ENCODE data around the gene FMO5.
A peak's percentile ranks its signal among the peaks of the same experiment; 100 is the strongest.

The FMO5 gene, protein sequence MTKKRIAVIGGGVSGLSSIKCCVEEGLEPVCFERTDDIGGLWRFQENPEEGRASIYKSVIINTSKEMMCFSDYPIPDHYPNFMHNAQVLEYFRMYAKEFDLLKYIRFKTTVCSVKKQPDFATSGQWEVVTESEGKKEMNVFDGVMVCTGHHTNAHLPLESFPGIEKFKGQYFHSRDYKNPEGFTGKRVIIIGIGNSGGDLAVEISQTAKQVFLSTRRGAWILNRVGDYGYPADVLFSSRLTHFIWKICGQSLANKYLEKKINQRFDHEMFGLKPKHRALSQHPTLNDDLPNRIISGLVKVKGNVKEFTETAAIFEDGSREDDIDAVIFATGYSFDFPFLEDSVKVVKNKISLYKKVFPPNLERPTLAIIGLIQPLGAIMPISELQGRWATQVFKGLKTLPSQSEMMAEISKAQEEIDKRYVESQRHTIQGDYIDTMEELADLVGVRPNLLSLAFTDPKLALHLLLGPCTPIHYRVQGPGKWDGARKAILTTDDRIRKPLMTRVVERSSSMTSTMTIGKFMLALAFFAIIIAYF

GRCh38 chr1:147225193-147225730 lies at the start of gene FMO5:
Gene FMO5, minus strand, starts transcription at chr1:147225339. Its CDS starts 310 bp downstream, at chr1:147225029.
- peak in 3 of 4 experiments; percentile 7 to 30 (median 10) for DNase-seq (ENCODE audit: low read depth in 4 of 4, low spot score in 1 of 4)

GRCh38 chr1:147273409-147274336 lies 48.5 kb upstream of the FMO5 start:
- DNase-seq (ENCODE audit: low read depth in 4 of 4, low spot score in 1 of 4) = no peak

DNA sequence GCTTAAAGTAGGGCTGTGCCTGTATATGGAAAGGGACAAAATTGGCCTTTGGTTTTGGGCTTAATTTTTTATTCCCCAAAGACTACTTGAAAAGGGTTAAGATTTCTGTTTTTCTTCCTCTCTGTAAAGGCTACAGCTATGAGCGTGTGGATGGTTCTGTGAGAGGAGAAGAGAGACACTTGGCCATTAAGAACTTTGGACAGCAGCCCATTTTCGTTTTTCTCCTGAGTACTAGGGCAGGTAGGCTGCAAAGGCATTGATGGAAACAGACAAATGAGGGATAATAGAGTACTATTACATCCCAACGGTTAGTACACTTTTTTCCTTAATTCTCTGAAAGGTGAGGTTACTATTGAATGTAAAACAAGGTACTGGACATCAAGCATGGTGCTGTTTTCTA lies 46.9 kb upstream of the FMO5 start:
- no peak for DNase-seq (ENCODE audit: low read depth in 4 of 4, low spot score in 1 of 4)

DNA sequence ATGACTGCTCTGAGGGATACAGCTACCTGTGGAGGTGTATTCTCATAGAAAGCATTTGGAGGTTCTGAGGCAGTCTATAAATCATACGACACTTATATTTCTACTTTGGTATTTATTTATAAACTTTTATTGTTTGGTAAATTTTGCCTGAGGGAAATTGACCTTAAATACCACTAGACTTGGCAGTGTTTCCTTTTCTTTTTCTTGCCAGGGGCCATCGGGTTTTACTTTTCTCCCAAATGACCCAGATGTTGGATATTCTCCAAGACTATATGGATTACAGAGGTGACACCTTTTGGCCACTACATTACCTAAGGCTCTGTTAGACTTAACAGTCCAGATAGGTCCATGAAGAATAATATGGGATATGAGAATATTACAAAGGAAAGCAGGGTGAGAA lies 45.6 kb upstream of the FMO5 start:
- DNase-seq (ENCODE audit: low read depth in 4 of 4, low spot score in 1 of 4) = no peak

DNA sequence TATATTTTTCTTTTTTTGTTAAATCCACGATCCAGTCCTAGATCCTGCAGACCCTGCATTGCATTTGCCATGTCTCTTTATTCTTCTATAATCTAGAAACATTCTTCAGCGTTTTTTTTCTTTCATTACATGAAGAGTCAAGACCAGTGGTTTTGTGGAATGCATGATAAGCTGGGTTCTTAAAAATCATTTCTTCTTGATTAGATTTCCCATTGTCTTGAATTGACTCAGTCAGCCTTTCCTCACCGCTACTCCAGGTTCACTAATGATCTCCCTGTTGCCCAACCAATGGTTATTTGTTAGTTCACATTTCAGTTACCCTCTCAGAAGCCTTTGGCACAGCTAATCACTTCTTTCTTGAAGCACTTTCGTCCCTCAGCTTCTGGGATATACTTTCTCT lies 42.6 kb upstream of the FMO5 start:
- DNase-seq (ENCODE audit: low read depth in 4 of 4, low spot score in 1 of 4) = no peak

DNA sequence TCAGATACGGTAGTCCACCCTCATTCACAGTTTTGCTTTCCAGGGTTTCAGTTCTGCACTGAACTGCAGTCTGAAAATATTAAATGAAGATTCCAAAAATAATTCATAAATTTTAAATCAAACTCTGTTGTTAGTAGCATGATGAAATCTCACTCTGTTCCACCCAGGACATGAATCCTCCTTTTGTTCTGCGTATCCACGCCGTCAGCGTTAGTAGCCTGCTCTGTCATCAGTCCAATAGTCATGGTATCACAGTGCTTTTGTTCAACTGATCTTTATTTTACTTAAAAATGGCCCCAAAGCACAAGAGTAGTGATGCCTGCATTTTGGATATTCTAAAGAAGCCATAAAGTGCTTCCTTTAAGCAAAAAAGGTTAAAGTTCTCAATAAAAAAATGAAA lies 41.2 kb upstream of the FMO5 start:
- no peak for DNase-seq (ENCODE audit: low read depth in 4 of 4, low spot score in 1 of 4)

- DNase-seq (ENCODE audit: low read depth in 4 of 4, low spot score in 1 of 4) = no peak
Measured at GRCh38 chr1:147264158-147264768, 39.1 kb upstream of the FMO5 start.

DNA sequence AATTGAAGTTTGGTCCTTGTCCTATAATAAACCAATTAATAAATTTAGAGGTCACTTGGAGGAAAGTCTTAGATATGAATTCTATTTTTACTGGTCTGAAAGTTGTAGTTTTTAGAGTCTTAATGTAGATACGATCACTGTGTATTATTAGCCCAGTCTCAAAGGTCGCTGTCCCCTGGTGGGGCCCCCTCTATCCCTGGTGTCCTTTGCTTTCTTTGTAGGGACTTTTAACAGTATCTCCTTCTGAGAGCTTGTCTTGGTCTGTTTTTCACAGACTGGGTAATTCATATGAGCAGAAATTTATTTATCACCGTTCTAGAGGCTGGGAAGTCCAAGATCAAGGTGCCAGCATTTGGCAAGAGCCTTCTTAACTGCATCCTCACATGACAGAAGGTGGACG lies 35.8 kb upstream of the FMO5 start:
- no peak for DNase-seq (ENCODE audit: low read depth in 4 of 4, low spot score in 1 of 4)

DNA sequence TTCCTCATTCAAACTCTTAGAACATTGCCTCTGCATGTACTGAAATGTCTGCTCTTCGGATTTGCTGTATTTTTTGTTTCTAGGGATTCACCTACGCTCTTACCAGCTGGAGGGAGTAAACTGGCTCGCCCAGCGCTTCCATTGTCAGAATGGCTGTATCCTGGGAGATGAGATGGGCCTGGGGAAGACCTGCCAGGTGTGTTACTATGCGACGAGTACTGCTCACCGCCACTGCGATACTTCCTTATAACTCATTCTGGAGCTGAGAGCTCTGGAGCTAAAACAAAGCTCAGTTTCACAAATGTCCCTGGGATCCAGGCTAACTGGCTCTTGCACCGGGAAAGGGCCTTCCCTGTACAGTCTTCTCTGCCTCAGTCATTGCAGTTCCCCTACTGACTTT lies 27.4 kb upstream of the FMO5 start:
- DNase-seq (ENCODE audit: low read depth in 4 of 4, low spot score in 1 of 4) = no peak

DNA sequence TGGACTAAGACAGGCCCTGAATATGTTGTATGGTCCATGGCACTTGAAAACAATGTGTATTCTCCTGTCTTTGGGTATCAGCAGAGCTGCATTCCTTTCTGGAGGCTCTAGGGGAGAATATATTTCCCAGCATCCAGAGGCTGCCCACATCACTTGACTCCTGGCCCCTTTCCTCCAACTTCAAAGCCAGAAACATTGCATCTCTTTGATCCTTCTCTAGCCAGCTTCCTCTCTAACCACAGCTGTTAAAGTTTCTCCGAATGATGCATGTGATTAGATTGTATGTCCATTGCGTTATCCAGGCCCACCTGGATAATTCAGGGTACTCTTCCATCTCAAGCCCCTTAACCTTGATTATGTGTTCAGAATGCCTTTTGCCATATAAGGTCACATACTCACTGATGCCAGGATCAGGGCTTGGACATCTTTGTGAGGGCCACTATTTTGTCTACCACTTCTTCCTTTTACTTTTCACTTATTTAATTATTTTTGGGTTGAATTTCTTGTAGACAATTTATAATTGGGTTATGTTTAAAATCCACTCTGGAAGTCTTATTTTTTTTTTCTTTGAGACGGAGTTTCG lies 22.6 kb upstream of the FMO5 start:
- no peak for DNase-seq (ENCODE audit: low read depth in 4 of 4, low spot score in 1 of 4)

GRCh38 chr1:147246910-147247655 lies 21.9 kb upstream of the FMO5 start:
- no peak for DNase-seq (ENCODE audit: low read depth in 4 of 4, low spot score in 1 of 4)

GRCh38 chr1:147246044-147246690 lies 21.0 kb upstream of the FMO5 start:
- DNase-seq (ENCODE audit: low read depth in 4 of 4, low spot score in 1 of 4) = no peak

- DNase-seq (ENCODE audit: low read depth in 4 of 4, low spot score in 1 of 4) = no peak
Measured at GRCh38 chr1:147245586-147246021, 20.5 kb upstream of the FMO5 start.

- no peak for DNase-seq (ENCODE audit: low read depth in 4 of 4, low spot score in 1 of 4)
Measured at GRCh38 chr1:147245129-147245528, 20.0 kb upstream of the FMO5 start.

GRCh38 chr1:147243841-147244240 lies 18.7 kb upstream of the FMO5 start:
- no peak for DNase-seq (ENCODE audit: low read depth in 4 of 4, low spot score in 1 of 4)

DNA sequence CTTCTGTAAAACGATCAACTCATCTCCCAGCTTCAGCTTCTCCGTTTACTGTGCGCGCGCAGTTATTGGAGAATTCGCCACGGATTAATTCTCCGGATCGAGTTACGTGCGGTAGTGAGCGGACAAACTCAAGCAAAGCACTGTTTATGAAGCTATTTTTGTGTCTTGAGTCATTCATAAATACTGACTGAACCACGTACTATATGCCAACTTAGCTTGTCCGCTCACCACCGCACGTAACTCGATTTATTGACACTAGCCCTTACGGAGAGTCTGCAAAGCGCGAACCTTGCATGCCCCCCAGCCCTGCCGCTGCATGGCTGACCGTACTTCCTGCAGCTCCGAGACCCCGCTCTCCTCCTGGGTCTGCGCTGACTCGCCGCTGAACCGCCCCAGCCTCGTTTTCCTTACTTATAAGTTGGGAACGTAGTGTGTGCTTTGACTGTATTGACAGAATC lies 18.1 kb upstream of the FMO5 start:
- DNase-seq (ENCODE audit: low read depth in 4 of 4, low spot score in 1 of 4) = peak in 1 of 4 experiments; percentile 1

DNA sequence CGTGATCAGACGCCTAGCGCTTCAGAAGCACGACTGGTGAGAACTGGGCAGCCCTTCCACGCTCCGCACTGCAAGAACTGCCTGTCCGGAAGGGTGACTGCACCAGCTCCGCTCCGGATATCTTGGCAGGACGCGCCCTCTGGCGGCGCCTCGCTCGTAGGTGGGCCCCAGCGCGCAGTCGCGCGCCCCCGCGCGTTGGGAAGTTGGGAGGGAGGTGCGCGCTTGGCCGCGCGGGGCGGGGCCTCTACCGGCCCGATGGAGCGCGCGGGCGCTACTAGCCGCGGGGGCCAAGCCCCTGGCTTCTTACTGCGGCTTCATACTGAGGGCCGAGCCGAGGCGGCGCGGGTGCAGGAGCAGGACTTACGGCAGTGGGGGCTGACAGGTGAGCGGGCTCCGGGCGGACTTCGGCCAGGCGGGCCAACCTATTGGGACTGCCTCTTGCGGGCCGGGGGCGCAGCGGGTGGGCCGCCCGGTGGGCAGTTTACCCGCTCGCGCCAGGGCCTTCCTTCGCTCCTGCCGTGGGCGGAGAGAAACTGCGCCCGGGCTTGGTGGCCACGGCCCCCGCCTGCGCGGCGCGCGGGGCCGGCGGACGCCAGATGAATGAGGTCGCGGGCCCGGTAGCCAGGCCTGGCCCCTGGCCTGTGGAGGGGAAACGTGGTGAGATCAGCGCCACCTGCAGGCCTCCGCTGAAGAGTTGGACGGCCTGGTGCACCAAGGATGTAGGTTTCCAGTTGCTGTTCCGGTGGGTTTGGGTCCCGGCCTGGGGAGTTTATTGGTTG lies 17.5 kb upstream of the FMO5 start, which contains the start of gene CHD1L:
Gene CHD1L (plus strand): TSS at position 236 of the 779 bp plus-strand sequence. CDS start 20 bp downstream, at position 256.
- peak; percentile 78 to 89 (median 86) for DNase-seq (ENCODE audit: low read depth in 4 of 4, low spot score in 1 of 4)

DNA sequence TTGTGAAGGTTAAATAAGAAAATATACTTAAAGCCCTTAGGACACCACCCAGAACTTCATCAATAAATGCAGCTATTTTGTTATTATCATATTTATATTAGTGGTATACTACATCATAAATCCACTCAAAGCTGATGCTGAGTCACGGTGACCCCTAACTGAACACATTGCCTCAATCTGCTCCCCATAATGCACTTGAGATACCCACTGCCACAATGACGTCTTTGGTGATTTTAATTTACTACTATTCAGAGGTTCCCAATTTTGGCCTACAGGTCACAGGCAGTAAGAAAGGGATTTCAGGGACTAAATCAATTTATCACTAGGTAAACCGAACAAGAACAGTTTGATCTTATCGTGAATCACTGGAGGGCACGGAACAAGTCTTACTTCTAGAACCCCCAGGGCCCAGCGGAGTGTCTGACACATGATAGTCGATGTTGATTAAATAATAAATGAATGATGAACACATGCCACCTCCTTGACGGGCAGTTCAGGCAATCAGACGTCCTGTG lies 16.9 kb upstream of the FMO5 start:
- DNase-seq (ENCODE audit: low read depth in 4 of 4, low spot score in 1 of 4) = no peak
